ENCODE results near the gene C20orf204.

C20orf204 gene

DNA sequence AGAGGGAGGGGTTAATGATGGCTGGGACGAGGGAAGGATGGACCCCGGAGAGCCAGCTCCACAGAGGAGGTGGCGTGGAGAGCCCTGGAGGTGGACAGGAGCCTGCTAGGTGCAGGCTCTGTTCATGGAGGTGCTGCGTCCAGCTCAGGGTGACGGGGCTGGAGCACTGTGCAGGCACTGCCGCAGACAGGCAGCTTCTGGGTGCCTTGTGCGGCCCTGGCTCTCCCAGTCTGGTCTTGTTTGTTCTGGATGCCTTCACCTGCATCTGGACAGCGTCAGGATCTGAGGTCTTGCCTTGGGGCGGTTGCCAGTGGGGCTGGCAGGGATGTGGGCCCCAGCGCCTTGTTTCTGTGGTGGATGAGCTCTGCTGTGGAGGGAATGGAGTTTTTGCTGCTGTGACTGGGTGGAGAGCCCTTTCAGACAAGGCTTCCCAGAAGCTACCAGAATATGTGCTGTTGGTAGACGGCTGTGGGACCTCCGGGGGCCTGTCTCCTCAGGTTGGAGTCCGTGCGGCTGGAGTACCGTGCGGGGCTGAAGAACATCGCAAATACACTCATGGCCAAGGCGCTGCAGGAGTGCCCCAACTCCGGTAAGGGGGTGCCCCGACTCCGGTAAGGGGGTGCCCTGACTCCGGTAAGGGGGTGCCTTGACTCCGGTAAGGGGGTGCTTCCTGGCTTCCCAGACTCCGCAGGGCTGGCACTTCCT is 7.8 kb upstream of the C20orf204 start:
- DNase-seq (ENCODE audit: low read depth in 2 of 2), result no peak

- no peak for DNase-seq (ENCODE audit: low read depth in 2 of 2)
These were observed 6.5 kb upstream of the C20orf204 start for GRCh38 chr20:64029293-64030117.

DNA sequence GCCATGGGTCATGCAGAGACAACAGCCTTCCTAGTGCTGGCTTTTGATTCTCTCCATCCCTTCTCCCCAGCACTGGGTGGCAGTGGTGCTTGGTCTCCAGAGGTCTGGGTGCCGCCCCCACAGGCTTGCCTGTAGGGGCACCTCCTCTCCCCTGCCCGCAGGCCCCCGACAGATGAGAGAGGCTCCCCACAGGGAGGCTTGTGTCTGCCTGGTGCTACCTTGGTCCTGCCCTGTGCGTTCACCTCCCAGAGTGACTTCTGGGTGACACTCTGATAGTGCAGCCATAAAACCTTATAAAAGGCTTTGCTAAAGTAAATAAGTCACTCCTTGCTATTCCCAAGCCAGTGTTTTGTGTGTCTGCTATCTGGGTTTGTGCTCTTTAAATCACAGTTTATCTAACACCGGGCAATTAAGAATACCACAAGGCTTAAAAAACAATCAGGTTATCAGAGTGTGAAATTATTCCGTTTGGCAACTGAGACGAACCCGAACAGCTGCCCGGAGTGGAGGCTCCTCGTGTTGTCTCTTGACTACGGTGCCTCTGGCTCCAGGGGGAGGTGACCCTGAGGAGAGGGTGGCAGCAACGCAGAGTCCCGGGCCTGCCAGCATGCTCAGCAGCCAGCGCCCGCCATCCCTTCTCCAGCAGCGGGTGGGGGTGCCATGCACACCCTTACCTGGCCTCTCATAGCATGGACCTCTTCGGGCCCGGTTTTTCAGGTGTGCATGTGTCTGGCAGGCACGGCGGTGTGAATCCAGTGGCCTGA is 5.4 kb upstream of the C20orf204 start:
- DNase-seq (ENCODE audit: low read depth in 2 of 2), result no peak

GRCh38 chr20:64031822-64032314 is 4.1 kb upstream of the C20orf204 start:
- no peak for DNase-seq (ENCODE audit: low read depth in 2 of 2)

DNA sequence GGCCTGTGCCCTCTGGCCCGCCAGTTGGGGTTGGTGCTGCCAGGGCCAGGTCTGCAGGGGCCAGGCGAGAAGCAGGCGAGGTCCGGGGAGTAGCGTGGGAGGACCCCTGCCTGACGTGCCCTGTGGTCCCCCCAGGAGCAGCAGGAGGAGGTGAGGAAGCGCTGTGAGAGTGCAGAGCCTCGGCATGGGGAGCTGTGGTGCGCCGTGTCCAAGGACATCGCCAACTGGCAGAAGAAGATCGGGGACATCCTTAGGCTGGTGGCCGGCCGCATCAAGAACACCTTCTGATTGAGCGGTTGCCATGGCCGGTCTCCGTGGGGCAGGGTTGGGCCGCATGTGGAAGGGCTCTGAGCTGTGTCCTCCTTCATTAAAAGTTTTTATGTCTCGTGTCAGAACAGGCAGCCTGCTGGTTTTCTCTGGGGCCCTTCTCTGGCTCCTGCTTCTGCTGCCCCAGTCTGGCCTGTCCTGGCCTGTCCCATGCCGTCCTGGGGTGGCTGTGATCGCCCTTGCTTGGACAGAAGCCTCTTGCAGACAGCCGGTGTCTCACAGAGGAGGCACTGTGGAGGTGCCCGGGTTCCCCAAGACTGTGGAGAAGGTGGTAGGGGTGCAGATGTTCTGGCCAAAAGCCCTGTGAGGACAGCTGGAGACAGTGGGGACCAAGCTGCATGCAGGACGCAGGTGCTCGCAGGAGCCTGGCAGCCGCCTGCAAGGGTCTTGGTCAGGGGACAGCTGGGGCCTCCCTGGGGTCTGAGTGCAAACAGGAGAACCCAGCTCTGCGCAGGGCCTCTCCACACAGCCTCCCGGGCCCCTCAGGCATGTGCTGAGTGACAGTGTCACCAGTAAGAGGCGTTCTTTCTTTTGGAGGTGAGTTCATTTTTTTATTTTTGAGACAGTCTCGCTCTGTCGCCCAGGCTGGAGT is 3.0 kb upstream of the C20orf204 start:
- DNase-seq (ENCODE audit: low read depth in 2 of 2), result no peak

GRCh38 chr20:64033981-64034493 is 1.9 kb upstream of the C20orf204 start:
- no peak for DNase-seq (ENCODE audit: low read depth in 2 of 2)

- DNase-seq (ENCODE audit: low read depth in 2 of 2), result no peak
These were observed 683 bp upstream of the C20orf204 start for GRCh38 chr20:64035066-64035932.

- no peak for DNase-seq (ENCODE audit: low read depth in 2 of 2)
These were observed 590 bp downstream of the C20orf204 start for GRCh38 chr20:64036346-64037198.

DNA sequence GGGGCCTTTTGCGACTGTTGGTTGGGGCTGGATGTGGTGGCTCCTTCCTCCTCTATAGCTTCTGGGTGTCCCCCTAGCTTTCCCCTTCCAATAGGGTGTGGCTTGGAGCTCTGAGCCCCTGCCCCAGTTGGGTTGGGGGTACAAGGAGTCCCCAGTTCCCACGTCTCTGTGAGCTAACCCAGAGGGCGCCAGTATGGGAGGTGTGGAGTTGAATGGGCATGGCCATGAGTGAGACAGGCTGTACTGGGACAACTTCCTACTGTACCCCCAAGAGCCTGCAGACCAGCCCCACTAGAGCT is 1.2 kb downstream of the C20orf204 start:
- no peak for DNase-seq (ENCODE audit: low read depth in 2 of 2)

- no peak for DNase-seq (ENCODE audit: low read depth in 2 of 2)
These were observed 1.7 kb downstream of the C20orf204 start for GRCh38 chr20:64037498-64038213.

DNA sequence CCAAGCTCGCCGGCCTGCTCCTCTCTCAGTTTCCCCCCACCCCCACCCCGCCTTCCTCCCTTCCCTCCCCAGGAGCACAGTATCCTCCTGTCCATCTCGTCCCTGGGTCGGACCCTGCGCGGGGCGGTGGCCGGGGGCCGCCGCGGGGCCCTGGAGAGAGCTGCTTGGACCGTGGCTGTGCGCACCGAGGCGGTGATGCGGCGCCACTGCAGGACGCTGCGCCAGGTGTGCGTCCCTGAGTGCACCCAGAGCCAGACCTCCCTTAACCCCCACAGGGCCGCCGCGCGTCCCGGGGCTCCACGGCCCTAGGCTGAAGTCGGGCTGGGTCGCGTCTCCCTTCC is 2.2 kb downstream of the C20orf204 start:
- DNase-seq (ENCODE audit: low read depth in 2 of 2), result no peak

DNA sequence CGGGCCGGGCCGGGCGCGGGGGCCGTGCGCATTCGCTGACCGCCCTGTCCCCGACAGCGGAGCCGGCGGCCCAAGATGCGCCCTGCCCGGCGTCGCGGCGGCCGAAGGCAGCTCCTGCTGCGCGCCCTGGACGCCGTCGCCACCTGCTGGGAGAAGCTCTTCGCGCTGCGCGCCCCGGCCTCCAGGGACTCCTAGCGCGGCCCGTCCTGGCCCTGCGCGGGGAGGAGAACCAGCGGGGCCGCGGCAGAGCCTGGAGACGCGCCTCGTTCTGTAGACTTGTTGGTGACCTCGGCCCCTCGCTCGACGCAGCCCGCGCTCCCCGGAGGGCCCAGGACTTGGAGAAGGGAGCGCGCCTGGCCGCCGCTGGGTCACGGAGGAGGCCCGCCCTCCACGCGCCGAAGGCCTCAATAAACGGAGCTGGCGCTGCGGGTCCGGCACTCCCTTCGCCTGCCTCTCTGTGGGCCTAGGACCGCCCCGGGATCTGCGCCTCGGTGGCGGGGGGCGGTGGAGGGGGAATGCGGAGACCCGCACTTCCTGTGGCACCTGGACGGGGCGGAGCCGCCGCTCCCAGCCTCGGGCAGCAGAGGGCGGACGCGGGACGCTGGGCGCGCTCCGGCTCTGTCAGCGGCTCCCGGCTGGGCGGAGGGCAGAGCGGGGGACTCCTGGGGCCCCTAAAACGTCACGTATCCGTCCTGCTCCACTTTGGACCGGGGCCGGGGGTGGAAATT is 2.7 kb downstream of the C20orf204 start:
- DNase-seq (ENCODE audit: low read depth in 2 of 2), result no peak

GRCh38 chr20:64039293-64040160 is 3.5 kb downstream of the C20orf204 start:
- no peak for DNase-seq (ENCODE audit: low read depth in 2 of 2)

GRCh38 chr20:64040231-64041039 is 4.5 kb downstream of the C20orf204 start:
- DNase-seq (ENCODE audit: low read depth in 2 of 2), result no peak

DNA sequence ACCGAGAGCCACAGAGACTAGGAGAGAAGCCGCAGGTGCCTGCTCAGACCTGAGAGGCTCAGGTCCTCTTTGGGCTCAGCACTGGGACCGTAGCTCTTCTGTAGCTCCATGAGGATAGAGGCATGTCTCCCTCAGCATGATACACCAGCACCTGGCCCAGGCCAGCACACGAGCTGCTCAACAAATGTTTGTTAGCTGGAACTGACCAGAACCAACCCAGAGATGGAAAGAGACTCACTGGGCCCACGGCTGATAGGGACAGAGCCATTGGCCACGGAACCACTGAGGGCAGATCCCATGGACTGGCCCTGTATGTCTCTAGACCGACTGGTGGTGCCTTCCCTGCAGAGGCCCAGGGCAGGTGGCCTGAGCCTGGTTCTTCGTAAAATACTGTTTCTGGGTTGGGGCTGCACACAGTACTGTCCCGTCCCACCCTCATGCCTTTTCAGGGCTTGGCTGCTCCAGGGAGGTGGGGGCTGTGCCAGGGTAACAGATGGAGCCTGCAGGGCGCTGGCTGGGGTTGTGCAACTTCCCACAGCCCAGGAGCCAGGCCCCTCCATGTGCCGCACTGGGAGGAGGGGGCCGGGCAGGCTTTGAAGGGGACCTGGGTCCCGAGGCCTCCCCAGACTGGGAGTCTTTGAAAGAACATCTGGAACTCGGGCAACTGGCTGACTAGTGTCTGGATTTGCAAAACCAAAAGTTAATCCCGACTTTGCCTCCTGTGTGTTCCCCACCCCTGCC is 5.2 kb downstream of the C20orf204 start:
- DNase-seq (ENCODE audit: low read depth in 2 of 2), result no peak

GRCh38 chr20:64041781-64042053 is 5.7 kb downstream of the C20orf204 start:
- no peak for DNase-seq (ENCODE audit: low read depth in 2 of 2)
